HG03565 (cell line): ENCODE measurements around the gene OR11H7.
"Not testable (repeated sequence)": the region's sequence is repeated elsewhere in the genome, so short reads cannot be mapped to it uniquely, and the experiment has no call there.

Source experiments
- ATAC-seq: cut with Tn5 transposase; IDR thresholded peaks from one replicate; pipeline ENCODE4 v1.9.1; 2021; ENCODE audit warnings: mild to moderate bottlenecking, moderate library complexity; ENCODE audit not compliant: unreplicated experiment

The OR11H7 gene

DNA sequence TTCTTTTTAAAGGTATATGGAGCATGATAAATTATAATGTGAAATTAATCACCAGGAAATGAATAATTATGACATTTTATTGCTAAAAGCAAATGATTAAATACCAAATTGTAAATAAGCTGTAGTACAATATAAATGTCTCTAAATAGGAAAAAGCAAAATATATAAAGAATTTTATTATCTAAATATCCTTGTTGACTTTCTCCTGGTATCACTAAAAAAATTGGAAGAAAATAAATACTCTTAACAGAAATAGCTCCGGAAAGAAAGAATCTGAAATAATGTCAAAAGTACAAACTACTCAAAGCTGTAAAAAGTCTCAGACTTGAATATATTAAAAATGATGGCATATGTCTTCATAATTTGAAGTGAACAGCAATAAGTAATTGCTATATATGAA lies at the start of gene OR11H7:
Gene OR11H7 (plus strand): TSS at position 301 of the 400 bp plus-strand sequence.
- ATAC-seq = no peak

DNA sequence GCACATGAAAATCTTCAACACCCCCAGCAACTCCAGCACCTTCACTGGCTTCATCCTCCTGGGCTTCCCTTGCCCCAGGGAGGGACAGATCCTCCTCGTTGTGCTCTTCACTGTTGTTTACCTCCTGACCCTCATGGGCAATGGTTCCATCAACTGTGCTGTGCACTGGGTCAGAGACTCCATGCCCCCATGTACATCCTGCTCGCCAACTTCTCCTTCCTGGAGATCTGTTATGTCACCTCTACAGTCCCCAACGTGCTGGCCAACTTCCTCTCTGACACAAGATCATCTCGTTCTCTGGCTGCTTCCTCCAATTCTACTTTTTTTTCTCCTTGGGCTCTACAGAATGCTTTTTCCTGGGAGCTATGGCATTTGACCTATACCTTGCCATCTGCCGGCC lies 49.6 kb upstream of the OR11H7 start:
- no peak for ATAC-seq

DNA sequence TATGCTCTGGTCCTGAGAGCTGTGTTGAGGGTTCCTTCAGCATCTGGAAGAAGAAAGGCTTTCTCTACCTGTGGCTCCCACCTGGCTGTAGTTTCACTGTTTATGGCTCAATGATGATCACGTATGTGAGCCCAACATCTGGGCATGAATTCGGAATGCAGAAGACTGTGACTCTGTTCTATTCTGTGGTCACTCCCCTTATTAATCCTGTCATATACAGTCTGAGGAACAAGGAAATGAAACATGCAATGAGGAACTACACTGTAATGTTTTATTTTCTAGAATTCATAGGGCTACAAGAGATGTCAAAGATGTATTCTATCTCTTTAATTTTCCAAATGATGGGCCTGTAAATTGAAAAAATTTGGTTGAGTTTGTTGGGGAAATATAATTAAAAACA lies 48.9 kb upstream of the OR11H7 start:
- ATAC-seq = no peak

DNA sequence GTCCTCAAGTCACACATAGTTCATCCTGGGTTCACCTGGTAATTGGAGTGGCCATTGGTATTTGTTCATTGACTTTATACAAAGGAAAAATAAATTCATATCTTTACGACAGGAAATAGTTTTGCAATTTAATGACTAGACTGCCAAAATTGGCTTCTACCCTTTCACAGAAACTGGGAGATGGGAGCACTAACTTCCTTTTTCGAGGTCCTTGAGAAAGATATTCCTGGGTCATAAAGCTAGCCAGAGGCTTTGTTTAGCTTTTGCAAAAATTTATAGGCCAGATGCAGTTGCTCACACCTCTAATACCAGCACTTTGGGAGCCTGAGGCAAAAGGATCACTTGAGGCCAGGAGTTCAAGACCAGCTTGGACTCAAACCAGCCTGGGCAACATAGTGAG lies 48.3 kb upstream of the OR11H7 start:
- ATAC-seq = no peak

DNA sequence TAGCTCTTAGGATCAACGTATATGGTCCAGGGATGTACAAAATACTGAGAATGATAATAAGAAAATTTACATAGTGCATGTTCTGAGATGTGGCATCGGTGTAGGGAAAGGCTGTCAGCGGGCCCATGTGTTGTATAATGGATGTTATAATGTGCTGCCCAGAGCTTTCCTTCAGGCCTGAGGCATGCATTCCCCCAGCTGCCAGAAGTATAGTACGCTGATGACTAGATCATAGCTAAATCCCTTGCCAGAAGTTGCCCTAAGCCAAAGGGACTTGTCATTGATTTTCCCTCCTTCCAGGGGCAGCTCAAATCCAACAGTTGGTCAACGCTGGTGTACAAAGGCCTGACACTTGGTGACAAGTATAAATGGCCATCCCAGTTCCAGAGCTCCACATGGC lies 44.6 kb upstream of the OR11H7 start:
- ATAC-seq = no peak

DNA sequence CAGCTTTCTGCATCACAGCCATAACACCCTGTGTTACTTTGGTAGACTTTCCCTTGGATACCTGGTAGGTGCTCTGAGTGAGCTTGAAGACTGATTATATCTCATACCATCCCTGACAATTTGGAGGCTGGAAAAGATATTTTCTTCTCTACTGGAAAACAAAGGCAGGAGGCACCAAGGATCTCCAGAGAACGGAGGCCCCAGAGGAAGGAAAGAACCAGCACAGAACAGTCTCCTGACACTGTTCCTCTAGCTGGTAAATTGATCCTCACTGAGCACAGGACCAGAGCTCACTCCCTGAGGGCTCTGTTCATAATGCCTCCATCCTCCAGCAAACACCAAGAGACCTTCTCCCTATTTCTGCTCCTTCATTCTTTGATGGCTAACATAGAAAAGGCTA lies 38.2 kb upstream of the OR11H7 start, which contains the start of gene OR11G2:
Gene OR11G2 (plus strand): TSS at position 301 of the 400 bp plus-strand sequence. CDS start 6,542 bp downstream, outside the sequence.
- ATAC-seq = no peak

DNA sequence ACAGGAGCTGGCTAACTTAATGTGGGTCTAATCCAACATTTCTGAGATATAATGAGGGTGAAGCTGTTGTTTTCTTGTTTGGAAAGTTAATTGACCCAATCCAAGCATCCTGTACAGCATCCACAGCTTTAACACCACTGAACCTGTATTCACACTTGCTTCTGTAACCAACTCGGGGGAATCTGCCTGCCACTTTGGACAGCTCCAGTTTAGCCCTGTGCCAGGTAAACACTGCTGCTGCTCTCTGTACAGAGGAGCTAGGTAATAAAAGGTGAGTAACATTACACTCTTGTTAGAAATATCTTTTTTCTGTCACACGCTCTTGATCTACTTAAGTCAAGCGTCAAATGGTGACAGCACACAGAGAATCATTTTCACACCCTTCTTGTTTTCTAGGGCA lies 37.4 kb upstream of the OR11H7 start:
- no peak for ATAC-seq

DNA sequence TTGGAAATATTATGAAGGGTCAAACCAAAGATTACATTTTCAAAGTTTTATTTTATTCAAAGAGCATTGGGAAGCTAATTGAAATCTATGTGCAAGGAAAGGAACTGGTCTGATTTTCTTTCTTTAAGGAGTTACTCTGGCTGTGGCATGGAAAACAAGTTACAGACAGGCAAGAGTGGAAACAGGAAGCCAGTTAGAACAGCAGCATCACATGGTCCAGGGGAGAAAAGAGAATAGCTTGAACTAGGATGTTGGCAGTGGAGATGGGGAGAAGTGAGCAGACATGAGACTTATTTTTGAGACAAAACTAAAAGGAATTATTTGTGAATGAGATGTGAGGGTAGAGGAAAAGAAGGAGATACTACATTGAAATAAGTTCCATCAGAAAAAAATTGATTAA lies 34.7 kb upstream of the OR11H7 start:
- ATAC-seq = no peak

DNA sequence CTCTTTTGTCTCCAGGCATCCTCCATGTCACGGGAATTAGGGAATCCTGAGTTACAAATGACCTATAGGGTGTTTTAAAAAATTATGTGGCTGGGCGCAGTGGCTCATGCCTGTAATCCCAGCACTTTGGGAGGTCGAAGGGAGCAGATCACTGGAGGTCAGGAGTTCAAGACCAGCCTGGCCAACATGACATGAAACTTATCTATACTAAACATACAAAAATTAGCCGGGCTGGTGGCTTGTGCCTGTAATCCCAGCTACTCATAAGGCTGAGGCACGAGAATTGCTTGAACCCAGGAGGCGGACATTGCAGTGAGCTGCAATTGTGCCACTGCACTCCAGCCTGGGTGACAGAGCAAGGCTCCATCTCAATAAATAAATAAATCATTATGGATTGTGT lies 33.6 kb upstream of the OR11H7 start:
- ATAC-seq = not testable (repeated sequence)

DNA sequence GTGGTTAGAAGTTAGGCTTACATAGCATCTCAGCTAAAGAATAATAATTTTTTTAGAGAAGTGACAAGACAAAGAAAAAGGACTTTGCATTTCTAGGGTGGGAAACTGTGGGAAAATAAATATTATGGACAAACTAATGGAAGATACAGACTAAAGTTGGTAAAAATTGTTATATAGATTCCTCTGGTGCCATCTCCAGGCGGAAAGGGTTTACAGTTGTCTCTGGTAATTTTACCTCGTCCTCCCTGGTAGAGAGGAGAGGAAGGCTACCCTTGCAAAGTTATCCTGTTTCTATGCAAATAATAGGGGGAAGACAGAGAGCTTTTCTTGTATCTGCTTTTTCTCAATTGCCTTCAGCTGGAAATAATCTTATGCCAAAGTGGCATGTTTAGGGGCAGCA lies 32.9 kb upstream of the OR11H7 start:
- ATAC-seq = no peak

DNA sequence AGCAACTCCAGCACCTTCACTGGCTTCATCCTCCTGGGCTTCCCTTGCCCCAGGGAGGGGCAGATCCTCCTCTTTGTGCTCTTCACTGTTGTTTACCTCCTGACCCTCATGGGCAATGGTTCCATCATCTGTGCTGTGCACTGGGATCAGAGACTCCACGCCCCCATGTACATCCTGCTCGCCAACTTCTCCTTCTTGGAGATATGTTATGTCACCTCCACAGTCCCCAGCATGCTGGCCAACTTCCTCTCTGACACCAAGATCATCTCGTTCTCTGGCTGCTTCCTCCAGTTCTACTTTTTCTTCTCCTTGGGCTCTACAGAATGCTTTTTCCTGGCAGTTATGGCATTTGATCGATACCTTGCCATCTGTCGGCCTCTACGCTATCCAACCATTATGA lies 31.3 kb upstream of the OR11H7 start:
- no peak for ATAC-seq

DNA sequence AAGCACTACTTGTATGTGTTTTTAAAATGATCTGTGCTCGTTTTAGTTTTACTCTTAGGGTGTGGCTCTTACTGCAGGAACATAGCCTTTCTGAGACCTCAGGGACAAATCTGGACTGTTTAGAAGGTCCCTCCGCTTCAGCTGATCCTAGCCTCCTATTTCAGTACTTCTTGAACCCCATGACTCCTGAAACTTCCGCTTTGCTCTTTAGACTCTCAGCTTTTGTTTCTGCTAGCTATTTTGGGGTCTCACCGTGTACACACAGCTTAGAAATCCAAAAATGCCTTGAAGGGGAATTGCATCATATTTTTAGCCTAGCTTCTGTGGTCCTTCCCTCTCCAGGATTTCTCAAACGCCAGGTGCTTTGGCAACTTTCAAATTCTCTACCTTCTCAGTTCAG lies 29.8 kb upstream of the OR11H7 start:
- ATAC-seq = no peak

DNA sequence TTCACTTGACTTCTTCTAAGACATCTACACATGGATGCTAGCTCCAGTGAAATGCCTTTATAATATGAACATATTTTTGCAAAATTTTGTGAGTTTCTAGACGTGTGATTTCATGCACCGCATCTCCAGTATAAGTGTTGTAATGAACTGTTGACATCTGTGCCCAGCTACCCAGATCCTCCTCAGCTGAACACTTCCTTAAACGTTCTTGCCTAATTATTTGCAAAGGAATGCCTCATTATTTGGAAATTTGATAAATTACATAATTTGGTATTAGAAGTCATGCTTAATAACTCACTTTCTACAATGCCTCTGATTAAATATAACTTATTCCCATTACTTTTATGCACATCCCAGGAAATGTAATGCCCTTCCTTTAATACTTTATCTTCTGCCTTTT lies 24.1 kb upstream of the OR11H7 start:
- ATAC-seq = no peak

DNA sequence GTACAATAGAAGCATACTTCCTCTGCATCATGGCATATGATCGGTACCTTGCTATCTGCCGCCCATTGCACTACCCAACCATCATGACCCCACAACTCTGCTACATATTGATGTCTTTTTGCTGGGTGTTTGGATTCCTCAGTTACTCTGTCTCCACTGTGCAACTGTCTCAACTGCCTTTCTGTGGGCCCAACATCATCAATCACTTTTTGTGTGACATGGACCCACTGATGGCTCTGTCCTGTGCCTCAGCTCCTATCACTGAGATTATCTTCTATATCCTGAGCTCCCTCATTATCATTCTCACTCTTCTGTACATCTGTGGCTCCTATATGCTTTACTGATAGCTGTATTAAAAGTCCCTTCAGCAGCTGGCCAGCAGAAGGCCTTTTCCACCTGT lies 19.2 kb upstream of the OR11H7 start:
- ATAC-seq = no peak

DNA sequence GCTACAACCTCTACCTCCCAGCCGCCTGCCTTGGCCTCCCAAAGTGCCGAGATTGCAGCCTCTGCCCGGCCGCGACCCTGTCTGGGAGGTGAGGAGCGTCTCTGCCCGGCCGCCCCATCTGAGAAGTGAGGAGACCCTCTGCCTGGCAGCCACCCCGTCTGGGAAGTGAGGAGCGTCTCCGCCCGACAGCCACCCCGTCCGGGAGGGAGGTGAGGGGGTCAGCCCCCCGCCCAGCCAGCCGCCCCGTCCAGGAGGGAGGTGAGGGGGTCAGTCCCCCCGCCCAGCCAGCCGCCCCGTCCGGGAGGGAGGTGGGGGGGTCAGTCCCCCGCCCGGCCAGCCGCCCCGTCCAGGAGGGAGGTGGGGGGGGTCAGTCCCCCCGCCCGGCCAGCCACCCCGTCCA lies 16.4 kb upstream of the OR11H7 start:
- not testable (repeated sequence) for ATAC-seq

DNA sequence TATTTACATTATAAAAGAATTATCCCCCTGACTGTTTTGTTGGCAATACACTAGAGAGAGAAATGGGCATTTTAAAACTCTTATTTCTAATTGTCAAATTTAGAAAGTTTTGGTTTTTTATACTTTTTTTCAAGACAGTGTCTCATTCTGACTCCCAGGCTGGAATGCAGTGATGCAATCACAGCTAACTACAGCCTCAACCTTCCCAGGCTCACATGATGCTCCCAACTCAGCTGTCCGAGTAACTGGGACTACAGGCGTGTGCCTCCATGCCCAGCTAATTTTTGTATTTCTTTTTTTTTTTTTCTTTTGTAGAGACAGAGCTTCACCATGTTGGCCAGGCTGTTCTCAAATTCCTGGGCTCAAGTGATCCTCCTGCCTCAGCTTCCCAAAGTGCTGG lies 13.6 kb upstream of the OR11H7 start:
- ATAC-seq = no peak

DNA sequence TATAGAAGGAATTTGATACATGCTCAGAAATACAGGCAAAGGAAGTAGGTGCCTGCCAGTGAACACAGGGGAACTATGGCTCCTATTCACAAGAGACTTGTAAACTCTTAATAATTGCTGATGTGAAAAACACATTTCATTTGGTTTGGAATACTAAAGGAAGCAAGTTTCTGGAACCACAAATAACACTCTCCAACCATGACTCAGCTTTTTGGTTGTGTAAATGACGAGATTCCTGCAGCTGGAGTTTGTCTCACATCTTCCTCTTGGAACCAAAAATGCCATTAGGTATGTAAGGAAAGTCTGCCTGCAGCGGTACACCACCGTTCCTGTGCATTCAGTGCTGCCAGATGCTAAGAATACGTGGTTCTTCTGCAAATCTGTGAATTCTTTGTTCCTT lies 9.7 kb upstream of the OR11H7 start:
- ATAC-seq = no peak

DNA sequence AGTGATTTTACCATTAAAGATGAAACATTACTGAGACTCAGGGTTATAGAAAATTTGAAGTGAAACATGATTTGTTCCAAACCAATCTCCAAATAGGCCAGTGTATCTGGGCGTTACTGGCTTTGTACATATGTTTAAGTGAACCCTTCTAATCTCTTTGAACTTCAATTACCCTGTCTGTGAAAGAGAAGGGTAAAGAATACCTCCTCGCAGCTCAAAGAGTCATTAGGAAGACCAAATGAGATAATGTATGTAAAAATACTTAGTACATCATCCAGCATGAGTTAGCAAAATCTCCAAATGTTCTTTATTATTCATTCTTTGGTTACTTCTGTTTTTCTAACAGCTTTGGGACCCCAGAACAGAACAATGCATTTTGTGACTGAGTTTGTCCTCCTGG lies 5.4 kb upstream of the OR11H7 start, which contains the start of gene OR11H6:
Gene OR11H6 (plus strand): TSS at position 301 of the 400 bp plus-strand sequence. CDS start 0 bp downstream, at position 301.
- no peak for ATAC-seq

DNA sequence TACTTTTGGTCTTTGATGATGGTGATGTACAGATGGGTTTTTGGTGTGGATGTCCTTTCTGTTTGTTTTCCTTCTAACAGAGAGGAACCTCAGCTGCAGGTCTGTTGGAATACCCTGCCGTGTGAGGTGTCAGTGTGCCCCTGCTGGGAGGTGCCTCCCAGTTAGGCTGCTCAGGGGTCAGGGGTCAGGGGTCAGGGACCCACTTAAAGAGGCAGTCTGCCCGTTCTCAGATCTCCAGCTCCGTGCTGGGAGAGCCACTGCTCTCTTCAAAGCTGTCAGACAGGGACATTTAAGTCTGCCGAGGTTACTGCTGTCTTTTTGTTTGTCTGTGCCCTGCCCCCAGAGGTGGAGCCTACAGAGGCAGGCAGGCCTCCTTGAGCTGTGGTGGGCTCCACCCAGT lies 6.6 kb downstream of the OR11H7 start:
- not testable (repeated sequence) for ATAC-seq

DNA sequence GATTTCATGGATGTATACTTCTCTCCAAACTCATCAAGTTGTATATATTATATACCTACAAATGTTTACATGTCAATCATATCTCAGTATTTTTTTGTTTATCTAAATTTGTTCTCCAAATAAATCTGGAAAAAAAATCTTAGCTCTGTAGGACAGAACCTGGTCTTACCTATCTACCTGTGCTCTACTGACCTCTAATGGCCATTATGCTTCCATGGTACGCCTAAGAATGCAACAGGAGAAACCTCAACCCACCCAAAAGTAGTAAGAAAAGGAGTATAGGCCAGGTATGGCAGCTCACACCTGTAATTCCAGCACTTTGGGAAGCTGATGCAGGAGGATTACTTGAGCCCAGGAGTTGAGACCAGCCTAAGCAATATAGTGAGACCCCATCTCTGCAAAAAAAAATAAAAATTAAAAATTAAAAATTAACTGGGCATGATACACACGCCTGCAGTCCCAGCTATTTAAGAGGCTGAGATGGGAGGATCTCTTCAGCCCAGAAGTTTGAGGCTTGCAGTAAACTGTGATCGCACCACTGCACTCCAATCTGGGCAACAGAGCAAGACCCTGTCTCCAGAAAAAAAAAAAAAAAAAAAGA lies 19.0 kb downstream of the OR11H7 start:
- ATAC-seq = no peak

DNA sequence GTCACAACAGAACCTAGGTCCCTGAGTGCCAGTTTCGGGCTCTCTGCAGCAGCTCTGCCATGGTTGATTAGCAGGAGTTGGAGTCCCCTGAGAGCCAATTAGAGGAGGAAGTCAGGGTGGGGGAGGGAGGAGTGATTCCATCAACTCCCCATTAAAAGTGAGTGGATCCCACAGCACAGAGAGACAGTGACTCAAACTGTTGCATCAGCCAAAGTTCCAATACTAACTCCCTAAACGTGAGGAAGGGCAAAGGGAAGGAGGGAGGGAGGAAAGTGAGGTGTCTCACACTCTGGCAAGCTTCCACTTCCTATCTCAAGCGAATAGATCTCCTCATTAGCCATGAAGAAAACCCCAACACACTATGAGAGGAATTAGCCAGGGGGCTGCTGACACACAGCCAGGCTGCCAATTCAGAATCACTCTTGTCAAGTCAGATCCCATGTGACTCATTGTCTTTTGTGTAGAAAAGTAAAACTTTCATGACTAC lies 33.9 kb downstream of the OR11H7 start:
- no peak for ATAC-seq

DNA sequence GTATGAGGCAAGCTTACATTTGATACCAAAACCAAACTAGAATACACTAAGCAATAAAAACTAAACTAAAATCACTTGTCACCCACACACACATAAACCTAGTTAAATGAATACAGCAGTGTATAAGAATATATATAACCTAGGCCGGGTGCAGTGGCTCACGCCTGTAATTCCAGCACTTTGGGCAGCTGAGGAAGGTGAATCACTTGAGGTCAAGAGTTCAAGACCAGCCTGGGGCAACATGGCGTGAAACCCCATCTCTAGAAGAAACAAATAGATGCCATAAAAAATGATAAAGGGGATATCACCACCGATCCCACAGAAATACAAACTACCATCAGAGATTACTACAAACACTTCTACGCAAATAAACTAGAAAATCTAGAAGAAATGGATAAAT lies 35.6 kb downstream of the OR11H7 start:
- not testable (repeated sequence) for ATAC-seq

DNA sequence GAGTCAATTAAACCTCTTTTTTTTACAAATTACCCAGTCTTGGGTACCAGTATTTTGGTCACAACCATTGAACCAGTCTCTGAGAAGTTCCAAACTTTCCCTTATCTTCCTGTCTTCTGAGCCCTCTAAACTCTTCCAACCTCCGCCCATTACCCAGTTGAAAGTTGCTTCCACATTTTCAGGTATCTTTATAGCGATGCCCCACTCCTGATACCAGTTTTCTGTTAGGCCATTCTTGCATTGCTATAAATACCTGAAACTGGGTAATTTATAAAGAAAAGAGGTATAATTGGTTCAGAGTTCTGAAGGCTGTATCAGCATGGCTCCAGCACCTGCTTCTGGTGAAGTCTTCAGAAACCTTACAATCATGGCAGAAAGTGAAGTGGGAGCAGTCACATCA lies 45.3 kb downstream of the OR11H7 start:
- no peak for ATAC-seq
